Mammary epithelial cell (primary cell): ENCODE results near the gene L2HGDH.

ENCODE experiments used
- CTCF ChIP-seq, 2 donors: IDR thresholded peaks in 1 of 2; conservative IDR thresholded peaks in 1 of 2; 2 replicates each; pipeline ENCODE4 v1.5.1; 2011 to 2012; ENCODE audit warnings: inconsistent platforms in 2 of 2, low read length in 2 of 2, mild to moderate bottlenecking in 2 of 2, control low read depth in 1 of 2, low read depth in 1 of 2; ENCODE audit not compliant: insufficient read depth in 1 of 2; ENCODE audit errors: extremely low read depth in 1 of 2
- EZH2 ChIP-seq: IDR thresholded peaks from 2 replicates; pipeline ENCODE4 v1.6.1; 2012; ENCODE audit warnings: low read length, inconsistent platforms, borderline replicate concordance

DNA sequence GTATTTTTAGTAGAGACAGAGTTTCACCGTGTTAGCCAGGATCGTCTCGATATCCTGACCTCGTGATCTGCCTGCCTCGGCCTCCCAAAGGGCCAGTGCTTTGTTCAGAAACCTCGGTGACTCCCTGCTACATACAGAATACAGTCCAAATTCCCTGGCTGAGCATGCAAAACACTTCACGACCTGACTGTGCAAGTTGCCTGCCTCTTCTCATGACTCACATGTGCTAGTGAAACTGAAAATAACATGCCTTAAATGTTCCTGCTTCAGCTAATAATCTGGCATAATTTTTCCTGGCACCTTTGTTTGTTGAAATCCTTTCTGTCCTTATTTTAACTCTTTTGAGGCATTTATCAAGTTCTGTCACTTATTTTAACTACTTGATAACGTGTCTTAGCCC is 8.3 kb upstream of the L2HGDH start:
- no peak for TF ChIP-seq CTCF (conservative IDR thresholded peaks at IDR 0.05 in 1 of 2, IDR thresholded peaks at IDR 0.05 in 1 of 2; ENCODE audit: extremely low read depth in 1 of 2, insufficient read depth in 1 of 2, low read depth in 1 of 2, low read length in 2 of 2)
- no peak for TF ChIP-seq EZH2
